OCI-LY1 (cell line): ENCODE results near the gene MEIKIN.

Experiments
- H2AFZ ChIP-seq: fragments of 200-600 bp; sonication (generic), shearing (Covaris generic); 2 replicates; pipeline ENCODE4 v1.6.0; 2014; ENCODE audit warnings: antibody characterized with exemption, mild to moderate bottlenecking, low read length
- H3F3A ChIP-seq: fragments of 200-600 bp; sonication (generic), shearing (Covaris generic); 2 replicates; pipeline ENCODE4 v1.6.0; 2014; ENCODE audit warnings: mild to moderate bottlenecking, antibody characterized with exemption, low read length, moderate library complexity; ENCODE audit not compliant: insufficient read depth
- H3K27ac ChIP-seq: fragments of 200-600 bp; sonication (generic); 2 replicates; pipeline ENCODE4 v1.5.1; 2014; ENCODE audit warnings: low read length, mixed run types, mild to moderate bottlenecking, low read depth; ENCODE audit not compliant: poor library complexity, severe bottlenecking
- H3K27me3 ChIP-seq: fragments of 200-600 bp; sonication (generic); 2 replicates; pipeline ENCODE4 v1.6.0; 2014; ENCODE audit warnings: antibody characterized with exemption, mild to moderate bottlenecking, low read length, moderate library complexity; ENCODE audit not compliant: insufficient read depth
- H3K36me3 ChIP-seq: fragments of 200-600 bp; sonication (generic); 2 replicates; pipeline ENCODE4 v1.6.1; 2014; ENCODE audit warnings: mild to moderate bottlenecking, antibody characterized with exemption, low read length, moderate library complexity, mixed read lengths; ENCODE audit not compliant: insufficient read depth
- H3K4me1 ChIP-seq: fragments of 200-600 bp; sonication (generic); 2 replicates; pipeline ENCODE4 v1.5.1; 2014; ENCODE audit warnings: mild to moderate bottlenecking, low read length, moderate library complexity; ENCODE audit not compliant: insufficient read depth, severe bottlenecking
- H3K4me2 ChIP-seq: fragments of 200-600 bp; sonication (generic), shearing (Covaris generic); 2 replicates; pipeline ENCODE4 v1.6.1; 2014; ENCODE audit warnings: low read length
- H3K4me3 ChIP-seq: fragments of 200-600 bp; sonication (generic); 2 replicates; pipeline ENCODE4 v1.5.1; 2014; ENCODE audit warnings: low read length, low read depth, mild to moderate bottlenecking, mixed read lengths; ENCODE audit not compliant: poor library complexity, severe bottlenecking
- H3K79me2 ChIP-seq: fragments of 200-600 bp; shearing (Covaris generic); 2 replicates; pipeline ENCODE4 v1.6.1; 2016; ENCODE audit warnings: mixed run types, low read length, mixed read lengths; ENCODE audit not compliant: insufficient read depth
- H3K9ac ChIP-seq: fragments of 200-600 bp; sonication (generic), shearing (Covaris generic); 2 replicates; pipeline ENCODE4 v1.6.1; 2014; ENCODE audit warnings: mild to moderate bottlenecking, low read length, mixed read lengths
- H3K9me2 ChIP-seq: fragments of 200-600 bp; sonication (generic), shearing (Covaris generic); 2 replicates; pipeline ENCODE4 v1.6.1; 2014; ENCODE audit warnings: low read depth, mild to moderate bottlenecking, low read length, mixed read lengths
- H3K9me3 ChIP-seq: fragments of 200-600 bp; shearing (Covaris generic); 2 replicates; pipeline ENCODE4 v1.6.1; 2014; ENCODE audit warnings: low read length, mixed read lengths
- H4K20me1 ChIP-seq: fragments of 200-600 bp; sonication (generic), shearing (Covaris generic); 2 replicates; pipeline ENCODE4 v1.6.0; 2016; ENCODE audit warnings: mild to moderate bottlenecking, low read length; ENCODE audit not compliant: insufficient read depth
- CTCF ChIP-seq: fragments of 200-600 bp; sonication (generic), shearing (Covaris generic); IDR thresholded peaks from 2 replicates; pipeline ENCODE4 v1.5.1; 2017; ENCODE audit warnings: mild to moderate bottlenecking, antibody characterized with exemption, low read length, moderate library complexity, mixed read lengths
- EZH2 ChIP-seq: fragments of 200-600 bp; sonication (generic), shearing (Covaris generic); IDR thresholded peaks from 2 replicates; pipeline ENCODE4 v1.8.0; 2017; ENCODE audit warnings: borderline replicate concordance, mixed run types, mild to moderate bottlenecking, antibody characterized with exemption, low read length, moderate library complexity, mixed read lengths

Gene MEIKIN

DNA sequence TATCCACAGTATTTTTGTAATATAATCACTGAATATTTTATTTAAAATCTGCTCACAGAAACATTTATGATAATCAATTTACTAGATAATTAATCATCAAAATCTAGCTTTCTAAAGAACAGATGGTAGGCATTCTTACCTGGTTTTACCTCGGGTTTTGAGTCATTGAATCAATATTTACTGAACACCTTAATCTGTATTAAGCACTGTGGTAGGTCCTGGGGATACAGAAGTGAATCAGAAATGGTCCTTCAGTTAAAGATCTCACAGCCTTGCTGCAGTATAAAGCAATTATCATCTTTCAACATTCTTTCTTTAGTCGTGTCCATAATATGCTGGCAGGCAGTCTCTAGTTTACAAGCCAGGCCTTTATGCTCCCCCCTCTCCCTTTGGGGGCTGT is 2.0 kb upstream of the MEIKIN start:
- no peaks in the 10 kb centered on the region for H3K9me2 ChIP-seq
- H3K36me3 ChIP-seq: no peaks in the 10 kb centered on the region
- no peaks in the 10 kb centered on the region for H4K20me1 ChIP-seq
- H3K9me3 ChIP-seq: no peaks in the 10 kb centered on the region
- no peak overlapping the region for H3K9ac ChIP-seq
- H3K4me3 ChIP-seq: no peak overlapping the region
- no peak overlapping the region for H3K27ac ChIP-seq
- H3K27me3 ChIP-seq: no peaks in the 10 kb centered on the region
- TF ChIP-seq CTCF: no peak
- TF ChIP-seq EZH2: no peak
- no peaks in the 10 kb centered on the region for H3K79me2 ChIP-seq
- H3F3A ChIP-seq: no peaks in the 10 kb centered on the region
- H2AFZ ChIP-seq: no peak overlapping the region
- no peaks in the 10 kb centered on the region for H3K4me1 ChIP-seq
- no peak overlapping the region for H3K4me2 ChIP-seq

- H3K9me3 ChIP-seq: no peaks in the 10 kb centered on the region
- H3K27me3 ChIP-seq: no peaks in the 10 kb centered on the region
- no peaks in the 10 kb centered on the region for H3K79me2 ChIP-seq
- no peaks in the 10 kb centered on the region for H4K20me1 ChIP-seq
- H3K4me3 ChIP-seq: no peak overlapping the region
- H3K4me2 ChIP-seq: no peak overlapping the region
- no peaks in the 10 kb centered on the region for H3K36me3 ChIP-seq
- H3K9ac ChIP-seq: no peak overlapping the region
- no peaks in the 10 kb centered on the region for H3K4me1 ChIP-seq
- no peaks in the 10 kb centered on the region for H3K9me2 ChIP-seq
- TF ChIP-seq EZH2 (no peak), CTCF (no peak)
- no peak overlapping the region for H2AFZ ChIP-seq
- no peaks in the 10 kb centered on the region for H3F3A ChIP-seq
- H3K27ac ChIP-seq: no peak overlapping the region
These were observed 537 bp downstream of the MEIKIN start for GRCh38 chr5:131944702-131945550.

- TF ChIP-seq EZH2: no peak
- TF ChIP-seq CTCF: no peak
- Histone ChIP-seq H3K9me3 (no peaks in the 10 kb centered on the region), H2AFZ (no peak overlapping the region), H3K9ac (no peak overlapping the region), H3K27ac (no peak overlapping the region), H3K4me3 (no peak overlapping the region), H3K4me2 (no peak overlapping the region), H3F3A (no peaks in the 10 kb centered on the region), H4K20me1 (no peaks in the 10 kb centered on the region), H3K4me1 (no peaks in the 10 kb centered on the region), H3K27me3 (no peaks in the 10 kb centered on the region), H3K79me2 (no peaks in the 10 kb centered on the region), H3K36me3 (no peaks in the 10 kb centered on the region), H3K9me2 (no peaks in the 10 kb centered on the region)
These were observed 1.5 kb downstream of the MEIKIN start for GRCh38 chr5:131943916-131944315.
